DMS 273 (cell line): ENCODE data around the gene RHEBL1.

Experiments used
- DNase-seq: peaks from one replicate; lab custom pipeline; 2025; ENCODE audit not compliant: unreplicated experiment; lab: John Stamatoyannopoulos, UW

RHEBL1 gene

DNA sequence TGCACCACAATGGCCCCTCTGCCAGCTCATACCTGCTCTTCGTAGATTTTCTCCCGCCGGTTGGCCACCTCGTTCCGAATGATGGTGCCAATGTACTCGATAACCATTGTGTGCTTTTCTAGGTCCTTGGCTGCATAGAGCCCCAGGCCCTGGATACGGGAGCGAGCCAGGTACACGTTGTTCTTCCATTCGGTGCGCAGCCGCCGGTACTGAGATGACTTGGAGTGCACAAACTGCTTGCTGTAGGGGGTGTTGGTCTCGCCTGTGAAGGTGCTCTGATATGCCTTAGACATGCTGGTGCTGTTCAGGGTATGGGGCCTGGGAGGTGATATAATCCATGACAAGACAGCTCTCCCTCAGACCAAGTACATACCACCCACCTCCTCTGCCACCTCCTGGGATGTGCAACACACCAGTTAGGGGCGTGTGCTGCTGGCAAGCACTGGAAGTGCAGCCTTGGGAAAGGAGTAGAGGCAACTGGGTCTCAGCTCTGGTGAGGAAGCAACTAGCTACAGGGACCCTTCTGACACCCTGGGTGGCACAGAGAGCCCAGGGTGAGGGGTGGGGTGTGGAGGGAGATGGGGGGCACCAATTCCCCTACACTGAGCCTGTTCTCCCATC is 47.1 kb downstream of the RHEBL1 start:
- no peak for DNase-seq

GRCh38 chr12:49021292-49021915 is 48.4 kb downstream of the RHEBL1 start:
- DNase-seq: no peak

DNA sequence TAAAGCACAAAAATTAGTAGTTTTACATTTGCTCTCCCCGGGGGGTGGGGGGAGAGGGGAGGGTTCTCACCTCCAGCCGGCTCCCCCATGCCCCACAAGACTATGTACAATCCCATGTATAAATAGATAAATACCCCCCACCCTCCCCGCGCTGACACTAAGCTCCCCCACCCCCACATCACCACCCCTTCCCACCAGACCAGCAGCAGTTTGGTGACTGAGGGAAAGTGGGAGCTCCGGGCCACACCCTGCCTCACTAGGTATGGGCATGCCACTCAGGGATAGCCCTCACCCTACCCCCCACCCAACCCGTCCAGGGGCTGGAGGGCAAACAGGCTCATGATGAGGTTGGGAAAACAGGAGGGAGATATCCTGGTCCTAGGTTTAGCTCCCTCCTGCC is 49.3 kb downstream of the RHEBL1 start:
- no peak for DNase-seq

- DNase-seq: peak; percentile 69
These were observed 50.1 kb downstream of the RHEBL1 start for GRCh38 chr12:49019443-49020324.

GRCh38 chr12:49019120-49019430 is 50.7 kb downstream of the RHEBL1 start:
- no peak for DNase-seq

GRCh38 chr12:49018261-49019119 is 51.3 kb downstream of the RHEBL1 start, which contains the start of gene PRKAG1:
Gene PRKAG1, minus strand, starts transcription at chr12:49018776. Its CDS starts 36 bp downstream, at chr12:49018740.
- peak; percentile 97 for DNase-seq

GRCh38 chr12:49017891-49018260 is 51.9 kb downstream of the RHEBL1 start:
- DNase-seq: peak; percentile 64

- no peak for DNase-seq
These were observed 54.6 kb downstream of the RHEBL1 start for GRCh38 chr12:49015196-49015595.
